Measurements from ENCODE around the gene RXFP1.

Gene RXFP1

DNA sequence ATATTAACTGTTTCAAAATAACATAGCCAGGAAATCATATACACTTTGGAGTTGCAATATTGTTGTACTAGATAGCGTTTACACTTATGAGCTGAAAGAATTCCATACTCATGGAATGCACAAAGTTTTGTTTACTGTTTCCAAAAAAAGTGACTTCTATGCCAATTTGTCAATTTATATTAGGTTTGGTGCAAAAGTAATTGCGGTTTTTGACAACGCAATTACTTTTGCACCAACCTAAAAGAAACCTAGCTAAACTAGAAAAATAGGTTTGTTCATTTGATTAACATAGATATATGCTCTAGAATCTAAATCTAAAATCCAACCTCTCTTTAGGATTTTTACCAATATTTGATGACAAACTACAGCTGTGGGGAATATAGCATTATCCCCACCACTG is 15.2 kb downstream of the RXFP1 start:
- Histone ChIP-seq H3K4me3 (ENCODE audit: low read depth, low read length) (no peak overlapping the region), H3K9me3 (no peaks in the 10 kb centered on the region), H3K4me1 (no peaks in the 10 kb centered on the region), H3K27me3 (no peaks in the 10 kb centered on the region), H3K36me3 (no peaks in the 10 kb centered on the region)
- DNase-seq = no peak
- no peak for TF ChIP-seq CTCF (IDR thresholded peaks at IDR 0.05; ENCODE audit: low read depth, low read length)

GRCh38 chr4:158538176-158538575 is 16.5 kb downstream of the RXFP1 start:
- DNase-seq = no peak
- no peaks in the 10 kb centered on the region for H3K9me3 ChIP-seq

DNA sequence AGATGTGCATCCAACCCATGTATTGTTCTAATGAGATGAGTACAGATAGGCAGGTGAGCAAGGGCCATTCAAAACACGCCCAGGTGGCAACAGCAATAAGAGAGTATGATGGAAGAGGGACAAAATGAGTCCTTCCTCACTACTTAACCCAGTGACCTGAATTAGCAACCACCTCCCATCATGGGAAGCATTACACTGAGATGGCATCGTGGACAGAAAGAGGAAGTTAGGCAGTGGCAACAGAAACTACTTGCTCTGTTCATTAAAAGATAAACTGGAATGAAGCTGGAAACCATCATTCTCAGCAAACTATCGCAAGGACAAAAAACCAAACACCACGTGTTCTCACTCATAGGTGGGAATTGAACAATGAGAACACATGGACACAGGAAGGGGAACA is 17.2 kb downstream of the RXFP1 start:
- Histone ChIP-seq H3K36me3 (no peaks in the 10 kb centered on the region), H3K4me3 (ENCODE audit: low read depth, low read length) (no peak overlapping the region), H3K9me3 (no peaks in the 10 kb centered on the region), H3K27me3 (no peaks in the 10 kb centered on the region), H3K4me1 (no peaks in the 10 kb centered on the region)
- TF ChIP-seq CTCF (IDR thresholded peaks at IDR 0.05; ENCODE audit: low read depth, low read length) = no peak
- no peak for DNase-seq

More at GRCh38 chr4:158538176-158538575, 16.5 kb downstream of the RXFP1 start:
- Histone ChIP-seq H3K36me3 (no peaks in the 10 kb centered on the region), H3K27me3 (no peaks in the 10 kb centered on the region), H3K4me3 (ENCODE audit: low read depth, low read length) (no peak overlapping the region), H3K4me1 (no peaks in the 10 kb centered on the region)
- no peak for TF ChIP-seq CTCF (IDR thresholded peaks at IDR 0.05; ENCODE audit: low read depth, low read length)

- no peaks in the 10 kb centered on the region for H3K36me3 ChIP-seq
- TF ChIP-seq CTCF (IDR thresholded peaks at IDR 0.05; ENCODE audit: low read depth, low read length) = no peak
- no peaks in the 10 kb centered on the region for H3K4me1 ChIP-seq
- H3K9me3 ChIP-seq = no peaks in the 10 kb centered on the region
- H3K4me3 ChIP-seq (ENCODE audit: low read depth, low read length) = no peak overlapping the region
- no peak for DNase-seq
- H3K27me3 ChIP-seq = no peaks in the 10 kb centered on the region
Observed at GRCh38 chr4:158540125-158540907, 18.6 kb downstream of the RXFP1 start.

GRCh38 chr4:158541506-158541905 is 19.8 kb downstream of the RXFP1 start:
- Histone ChIP-seq H3K27me3 (no peaks in the 10 kb centered on the region), H3K9me3 (no peaks in the 10 kb centered on the region), H3K4me1 (no peaks in the 10 kb centered on the region), H3K36me3 (no peaks in the 10 kb centered on the region), H3K4me3 (ENCODE audit: low read depth, low read length) (no peak overlapping the region)
- no peak for TF ChIP-seq CTCF (IDR thresholded peaks at IDR 0.05; ENCODE audit: low read depth, low read length)
- no peak for DNase-seq

GRCh38 chr4:158543191-158543590 is 21.5 kb downstream of the RXFP1 start:
- no peaks in the 10 kb centered on the region for H3K36me3 ChIP-seq
- no peaks in the 10 kb centered on the region for H3K4me1 ChIP-seq

More at GRCh38 chr4:158543191-158543590, 21.5 kb downstream of the RXFP1 start:
- no peaks in the 10 kb centered on the region for H3K27me3 ChIP-seq
- H3K4me3 ChIP-seq (ENCODE audit: low read depth, low read length) = no peak overlapping the region
- no peaks in the 10 kb centered on the region for H3K9me3 ChIP-seq
- TF ChIP-seq CTCF (IDR thresholded peaks at IDR 0.05; ENCODE audit: low read depth, low read length) = no peak
- DNase-seq = no peak

Data from BE2C (cell line).